ENCODE results near the gene ZNF581.

DNA sequence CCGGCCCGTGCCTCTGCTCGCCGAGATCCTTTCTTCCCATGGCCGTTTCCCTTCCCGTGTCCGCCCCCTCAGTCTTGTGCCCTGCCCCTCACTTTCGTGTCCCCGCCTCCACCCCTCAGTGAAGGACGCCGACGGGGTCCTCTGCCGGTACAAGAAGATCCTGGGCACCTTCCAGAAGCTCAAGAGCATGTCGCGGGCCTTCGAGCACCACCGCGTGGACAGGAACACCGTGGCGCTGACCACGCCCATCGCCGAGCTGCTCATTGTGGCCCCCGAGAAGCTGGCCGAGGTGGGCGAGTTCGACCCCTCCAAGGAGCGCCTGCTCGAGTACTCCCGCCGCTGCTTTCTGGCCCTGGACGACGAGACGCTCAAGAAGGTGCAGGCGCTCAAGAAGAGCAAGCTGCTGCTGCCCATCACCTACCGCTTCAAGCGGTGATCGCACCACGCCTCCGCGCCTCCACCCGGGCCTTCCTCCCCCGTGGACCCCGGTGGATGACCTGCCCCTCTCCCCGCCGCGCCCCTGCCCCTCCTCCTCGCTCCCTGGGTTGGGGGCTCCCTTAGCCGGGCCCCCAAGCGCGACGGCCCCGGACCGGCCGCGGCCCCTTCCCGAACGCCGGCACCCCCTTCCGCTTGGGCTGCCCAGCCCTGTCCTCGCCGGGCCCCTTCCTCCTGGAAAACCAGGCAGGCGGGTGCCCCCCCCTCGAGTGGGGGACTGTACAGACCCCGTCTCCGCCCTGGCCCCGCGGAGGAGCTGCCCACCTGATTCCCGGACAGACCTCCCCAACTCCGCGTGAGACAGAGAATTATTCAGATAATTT, 9.1 kb downstream of the ZNF581 start:
- TF ChIP-seq ELF4 (IDR thresholded peaks at IDR 0.05) (no peak), FOXK2 (IDR thresholded peaks at IDR 0.05) (no peak), TARDBP (IDR thresholded peaks at IDR 0.05) (no peak), NFRKB (IDR thresholded peaks at IDR 0.05) (no peak), CTBP1 (IDR thresholded peaks at IDR 0.05; ENCODE audit: borderline replicate concordance) (no peak), PKNOX1 (IDR thresholded peaks at IDR 0.05) (no peak), BHLHE40 (IDR thresholded peaks at IDR 0.05; ENCODE audit: borderline replicate concordance) (no peak), SP1 (IDR thresholded peaks at IDR 0.05) (no peak), LEF1 (IDR thresholded peaks at IDR 0.05; ENCODE audit: borderline replicate concordance) (no peak), FOXM1 (IDR thresholded peaks at IDR 0.05; ENCODE audit: borderline replicate concordance) (no peak)

Measured in HEK293T (cell line).